ENCODE measurements around the gene L3MBTL2.

The L3MBTL2 gene

DNA sequence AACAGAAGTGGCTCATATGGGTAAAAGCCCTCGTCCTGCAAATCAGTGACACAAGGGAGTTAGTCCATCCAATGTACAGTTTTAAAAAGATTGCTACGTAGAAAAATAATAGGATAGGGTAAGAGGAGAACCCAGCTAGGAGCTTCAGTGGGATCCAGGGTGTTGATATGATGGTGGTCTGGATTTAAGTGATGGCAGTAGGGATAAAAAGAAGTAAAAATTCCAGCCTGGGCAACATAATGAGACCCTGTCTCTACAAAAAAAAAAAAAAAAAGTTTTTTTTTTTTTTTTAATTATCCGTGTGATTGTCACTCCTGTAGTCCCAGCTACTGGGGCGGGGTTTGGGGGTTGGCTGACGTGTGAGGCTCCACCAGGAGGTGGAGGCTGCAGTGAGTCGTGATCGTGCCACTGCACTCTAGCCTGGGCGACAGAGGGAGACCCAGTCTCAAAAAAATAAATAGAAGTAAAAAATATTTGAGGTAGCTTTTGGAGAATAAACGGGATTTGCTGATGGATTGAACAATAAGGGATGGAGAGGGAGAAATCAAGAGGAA, 7.0 kb upstream of the L3MBTL2 start:
- no peaks in the 10 kb centered on the region for H3K9me3 ChIP-seq
- peaks cover 43% of the 10 kb centered on the region for H3K27me3 ChIP-seq
- no peaks in the 10 kb centered on the region for H3K36me3 ChIP-seq
- H3K4me3 ChIP-seq (ENCODE audit: low read depth in 1 of 2, low read length in 1 of 2): peak overlapping the region; percentile 63 to 83
- no peak for TF ChIP-seq CTCF (IDR thresholded peaks at IDR 0.05)
- peaks cover 17 to 19% of the 10 kb centered on the region in 2 experiments for H3K4me1 ChIP-seq (ENCODE audit: control insufficient read depth in 1 of 2, insufficient read depth in 1 of 2, low read depth in 1 of 2, low read length in 1 of 2)
- H3K27ac ChIP-seq: peak overlapping the region; percentile 33

DNA sequence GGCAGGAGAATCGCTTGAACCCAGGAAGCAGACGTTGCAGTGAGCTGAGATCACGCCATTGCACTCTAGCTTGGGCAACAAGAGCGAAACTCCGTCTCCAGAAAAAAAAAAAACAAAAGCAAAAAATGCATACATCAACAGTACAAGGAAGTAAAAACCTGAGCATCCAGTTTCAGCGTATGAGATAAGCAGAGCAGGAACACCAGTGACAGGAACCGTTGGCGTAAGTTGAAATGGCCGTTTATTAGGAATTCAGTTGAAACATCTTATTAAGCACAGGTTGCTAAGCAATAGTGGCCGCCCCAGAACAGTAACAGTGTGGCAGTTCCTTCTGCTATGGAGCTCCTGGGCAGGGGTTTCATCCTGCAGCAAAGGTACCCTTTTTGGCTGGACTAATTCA, 4.0 kb upstream of the L3MBTL2 start:
- H3K27ac ChIP-seq: no peak overlapping the region
- H3K36me3 ChIP-seq: no peaks in the 10 kb centered on the region
- no peak overlapping the region for H3K4me3 ChIP-seq (ENCODE audit: low read depth in 1 of 2, low read length in 1 of 2)
- no peaks in the 10 kb centered on the region for H3K9me3 ChIP-seq
- no peak for TF ChIP-seq CTCF (IDR thresholded peaks at IDR 0.05)
- H3K4me1 ChIP-seq (ENCODE audit: control insufficient read depth in 1 of 2, insufficient read depth in 1 of 2, low read depth in 1 of 2, low read length in 1 of 2): peaks cover 28 to 31% of the 10 kb centered on the region in 2 experiments
- H3K27me3 ChIP-seq: peaks cover 30% of the 10 kb centered on the region

DNA sequence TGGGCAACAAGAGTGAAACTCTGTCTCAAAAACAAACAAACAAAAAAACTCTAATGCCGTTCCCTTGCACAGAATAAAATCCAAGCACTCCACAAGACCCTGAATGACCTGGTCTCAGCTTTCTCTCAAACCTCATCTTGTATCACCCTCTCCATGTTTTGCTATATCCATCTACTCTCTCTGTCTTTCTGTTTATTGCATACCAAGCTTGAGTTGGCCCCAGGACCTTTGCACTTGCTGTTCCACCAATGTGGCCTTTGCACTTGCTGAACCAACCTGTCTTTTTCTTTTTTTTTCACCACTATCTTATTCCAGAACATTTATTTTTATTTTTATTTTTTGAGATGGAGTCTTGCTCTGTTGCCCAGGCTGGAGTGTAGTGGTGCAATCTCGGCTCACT, 2.0 kb upstream of the L3MBTL2 start:
- Histone ChIP-seq H3K4me3 (ENCODE audit: low read depth in 1 of 2, low read length in 1 of 2) (no peak overlapping the region), H3K9me3 (no peaks in the 10 kb centered on the region), H3K36me3 (no peaks in the 10 kb centered on the region), H3K4me1 (ENCODE audit: control insufficient read depth in 1 of 2, insufficient read depth in 1 of 2, low read depth in 1 of 2, low read length in 1 of 2) (peaks cover 17 to 19% of the 10 kb centered on the region in 2 experiments), H3K27me3 (peaks cover 17% of the 10 kb centered on the region), H3K27ac (no peak overlapping the region)
- TF ChIP-seq CTCF (IDR thresholded peaks at IDR 0.05): no peak

DNA sequence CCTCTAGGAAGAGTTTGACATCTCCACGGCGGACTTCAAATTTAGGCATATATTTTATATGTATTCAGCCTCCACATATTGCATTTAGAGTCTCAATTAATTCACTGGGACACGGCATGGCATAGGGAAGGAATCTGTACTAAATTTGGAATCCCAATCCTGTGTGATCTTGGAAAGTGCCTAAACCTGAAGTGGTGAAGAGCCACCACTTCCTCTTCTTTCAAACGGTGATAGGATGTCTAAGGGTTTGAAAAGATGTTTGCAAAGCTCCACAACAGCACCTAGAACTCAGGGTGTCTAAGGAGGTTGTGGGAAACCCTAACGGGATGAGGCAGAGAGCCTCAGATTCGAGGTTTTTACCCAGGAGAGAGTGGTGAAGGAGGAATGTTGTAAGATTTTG, 1.0 kb upstream of the L3MBTL2 start:
- H3K36me3 ChIP-seq: no peaks in the 10 kb centered on the region
- H3K4me1 ChIP-seq (ENCODE audit: control insufficient read depth in 1 of 2, insufficient read depth in 1 of 2, low read depth in 1 of 2, low read length in 1 of 2): peaks cover 12 to 13% of the 10 kb centered on the region in 2 experiments
- no peaks in the 10 kb centered on the region for H3K9me3 ChIP-seq
- H3K27me3 ChIP-seq: peaks cover 8% of the 10 kb centered on the region
- peak overlapping the region; percentile 29 for H3K27ac ChIP-seq
- no peak overlapping the region for H3K4me3 ChIP-seq (ENCODE audit: low read depth in 1 of 2, low read length in 1 of 2)
- no peak for TF ChIP-seq CTCF (IDR thresholded peaks at IDR 0.05)

DNA sequence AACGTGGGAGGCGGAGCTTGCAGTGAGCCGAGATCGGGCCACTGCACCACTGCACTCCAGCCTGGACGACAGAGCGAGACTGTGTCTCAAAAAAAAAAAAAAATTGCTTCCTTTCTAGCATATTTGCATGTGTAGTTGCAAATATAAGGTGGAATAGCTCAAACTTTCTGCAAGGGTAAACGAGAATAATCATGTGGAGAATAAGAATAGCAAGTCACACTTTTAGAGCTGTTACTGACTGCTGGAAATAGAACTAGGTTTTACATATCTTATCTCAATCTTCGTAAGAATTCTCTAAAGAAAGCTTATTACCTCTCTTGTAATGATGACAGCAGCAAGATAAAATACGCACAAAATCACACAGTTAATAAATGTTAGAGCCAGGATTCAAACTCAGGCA, 1.6 kb downstream of the L3MBTL2 start:
- Histone ChIP-seq H3K9me3 (no peaks in the 10 kb centered on the region), H3K4me1 (ENCODE audit: control insufficient read depth in 1 of 2, insufficient read depth in 1 of 2, low read depth in 1 of 2, low read length in 1 of 2) (peaks cover 12 to 13% of the 10 kb centered on the region in 2 experiments), H3K27ac (no peak overlapping the region), H3K27me3 (no peaks in the 10 kb centered on the region), H3K4me3 (ENCODE audit: low read depth in 1 of 2, low read length in 1 of 2) (no peak overlapping the region), H3K36me3 (peaks cover 17% of the 10 kb centered on the region)
- no peak for TF ChIP-seq CTCF (IDR thresholded peaks at IDR 0.05)
